H1 (cell line): ENCODE data around the gene HBD. TPM values are rescaled to one million over a fixed set of nuclear protein-coding genes. Genes with fewer than 3 reads are reported as not detected.

Source experiments
- CTBP2 ChIP-seq: IDR thresholded peaks from 2 replicates; pipeline ENCODE4 v1.7.0; 2011; ENCODE audit warnings: borderline replicate concordance, mild to moderate bottlenecking, moderate library complexity, mixed read lengths, low read length; ENCODE audit not compliant: insufficient read depth, insufficient read length
- SIX5 ChIP-seq: IDR thresholded peaks from 2 replicates; pipeline ENCODE4 v1.6.1; 2011; ENCODE audit warnings: mild to moderate bottlenecking, low read depth, low read length
- ZNF274 ChIP-seq: IDR thresholded peaks from 2 replicates; pipeline ENCODE4 v1.7.0; 2012; ENCODE audit warnings: low read length, borderline replicate concordance; ENCODE audit errors: extremely low read depth
- polyA plus RNA-seq, 7 experiments: library from polyadenylated mRNA; depleted of rRNA in 3 of 7; stranded (reverse) in 5 of 7; unstranded in 2 of 7; fragments of >200 nt in 5 of 7; fragments of 200-250 nt in 2 of 7; gene quantifications; 1 replicate in 5 of 7; 2 replicates in 1 of 7; 4 replicates in 1 of 7; pipeline versions ENCODE4 v1.2.1 to v1.2.3, GENCODE V29; 2011 to 2013; ENCODE audit warnings: missing spikeins in 2 of 7, mixed read lengths in 2 of 7
- total RNA-seq: library from RNA; stranded (reverse); fragmentation: NEBNext Ultra II Directional; extraction: Animal tissue kit (Norgen Biotek cat#: 25700); gene quantifications from 2 replicates; pipeline ENCODE4 v1.2.1, GENCODE V29; 2021

HBD gene
- total and polyA plus RNA-seq, 2 of the 8 experiments (the other 6 are each of a cell fraction or from before 2014, with no cell fraction given), result not detected

GRCh38 chr11:5227681-5228080 lies 6.6 kb downstream of the HBD start (continued):
- no peak for TF ChIP-seq CTBP2
- no peak for TF ChIP-seq ZNF274
- no peak for TF ChIP-seq SIX5
